ENCODE data around the gene BTN1A1.
A peak's percentile ranks its signal among the peaks of the same experiment; 100 is the strongest.
"Not testable (repeated sequence)": the region's sequence is repeated elsewhere in the genome, so short reads cannot be mapped to it uniquely, and the experiment has no call there.

The BTN1A1 gene, protein sequence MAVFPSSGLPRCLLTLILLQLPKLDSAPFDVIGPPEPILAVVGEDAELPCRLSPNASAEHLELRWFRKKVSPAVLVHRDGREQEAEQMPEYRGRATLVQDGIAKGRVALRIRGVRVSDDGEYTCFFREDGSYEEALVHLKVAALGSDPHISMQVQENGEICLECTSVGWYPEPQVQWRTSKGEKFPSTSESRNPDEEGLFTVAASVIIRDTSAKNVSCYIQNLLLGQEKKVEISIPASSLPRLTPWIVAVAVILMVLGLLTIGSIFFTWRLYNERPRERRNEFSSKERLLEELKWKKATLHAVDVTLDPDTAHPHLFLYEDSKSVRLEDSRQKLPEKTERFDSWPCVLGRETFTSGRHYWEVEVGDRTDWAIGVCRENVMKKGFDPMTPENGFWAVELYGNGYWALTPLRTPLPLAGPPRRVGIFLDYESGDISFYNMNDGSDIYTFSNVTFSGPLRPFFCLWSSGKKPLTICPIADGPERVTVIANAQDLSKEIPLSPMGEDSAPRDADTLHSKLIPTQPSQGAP

GRCh38 chr6:26500102-26500501, at the start of gene BTN1A1:
Gene BTN1A1 (plus strand): TSS chr6:26500303. CDS start chr6:26501287, 984 bp downstream.
- peaks cover 4% of the 10 kb centered on the region for H3K4me1 ChIP-seq (ENCODE audit: control insufficient read depth, insufficient read depth, low read length)
- H3K9ac ChIP-seq (ENCODE audit: low read depth, low read length), result no peak within 1 kb of the TSS
- H3K9me3 ChIP-seq (ENCODE audit: control insufficient read depth, insufficient read depth, low read length), result no peaks in the 10 kb centered on the region
- H3K27me3 ChIP-seq (ENCODE audit: control insufficient read depth, insufficient read depth, low read length), result peaks cover 39% of the 10 kb centered on the region
- peak within 1 kb of the TSS; percentile 60 for H3K4me3 ChIP-seq (ENCODE audit: low read depth, low read length)
- H3K36me3 ChIP-seq (ENCODE audit: control insufficient read depth, insufficient read depth, low read length), result no peaks in the 10 kb centered on the region

DNA sequence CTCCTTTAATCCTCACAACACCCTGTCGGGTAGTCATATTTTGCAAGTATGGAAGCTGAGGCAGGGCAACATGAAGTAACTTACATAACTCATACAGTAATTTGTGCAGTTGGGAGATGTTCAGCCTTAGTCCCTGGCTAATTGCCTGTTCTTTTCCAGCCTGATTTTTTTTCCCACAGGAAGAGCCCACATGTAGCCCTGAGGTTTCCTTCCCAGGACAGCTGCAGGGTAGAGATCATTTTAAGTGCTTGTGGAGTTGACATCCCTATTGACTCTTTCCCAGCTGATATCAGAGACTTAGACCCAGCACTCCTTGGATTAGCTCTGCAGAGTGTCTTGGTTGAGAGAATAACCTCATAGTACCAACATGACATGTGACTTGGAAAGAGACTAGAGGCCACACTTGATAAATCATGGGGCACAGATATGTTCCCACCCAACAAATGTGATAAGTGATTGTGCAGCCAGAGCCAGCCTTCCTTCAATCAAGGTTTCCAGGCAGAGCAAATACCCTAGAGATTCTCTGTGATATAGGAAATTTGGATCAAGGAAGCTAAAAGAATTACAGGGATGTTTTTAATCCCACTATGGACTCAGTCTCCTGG, 47.4 kb upstream of the BTN1A1 start:
- Histone ChIP-seq H3K9me3 (ENCODE audit: control insufficient read depth, insufficient read depth, low read length) (no peaks in the 10 kb centered on the region), H3K36me3 (ENCODE audit: control insufficient read depth, insufficient read depth, low read length) (no peaks in the 10 kb centered on the region), H3K4me1 (ENCODE audit: control insufficient read depth, insufficient read depth, low read length) (peaks cover 2% of the 10 kb centered on the region), H3K9ac (ENCODE audit: low read depth, low read length) (no peak overlapping the region), H3K27me3 (ENCODE audit: control insufficient read depth, insufficient read depth, low read length) (no peaks in the 10 kb centered on the region), H3K4me3 (ENCODE audit: low read depth, low read length) (no peak overlapping the region)

DNA sequence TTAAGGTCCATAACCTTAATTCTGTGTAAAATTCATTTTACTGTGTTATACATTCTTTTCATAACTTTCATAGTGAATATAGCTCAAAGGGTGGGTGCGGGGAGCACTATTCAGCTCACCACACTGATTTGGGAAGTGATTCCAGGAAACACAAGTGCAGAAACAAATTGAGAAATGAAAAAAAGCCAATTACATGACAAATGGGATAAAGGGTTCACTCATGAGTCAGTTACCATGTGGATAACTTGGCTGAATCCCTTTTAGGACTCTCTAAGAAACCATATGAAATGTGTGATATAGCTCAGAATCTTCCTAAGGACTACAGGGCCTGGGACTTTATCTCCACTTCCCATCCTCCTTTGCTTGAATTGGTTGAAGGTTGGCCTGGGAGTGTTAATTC, 45.5 kb upstream of the BTN1A1 start:
- no peak overlapping the region for H3K4me3 ChIP-seq (ENCODE audit: low read depth, low read length)
- H3K9me3 ChIP-seq (ENCODE audit: control insufficient read depth, insufficient read depth, low read length), result no peaks in the 10 kb centered on the region
- H3K9ac ChIP-seq (ENCODE audit: low read depth, low read length), result no peak overlapping the region
- peaks cover 2% of the 10 kb centered on the region for H3K4me1 ChIP-seq (ENCODE audit: control insufficient read depth, insufficient read depth, low read length)
- H3K27me3 ChIP-seq (ENCODE audit: control insufficient read depth, insufficient read depth, low read length), result no peaks in the 10 kb centered on the region
- H3K36me3 ChIP-seq (ENCODE audit: control insufficient read depth, insufficient read depth, low read length), result peaks cover 5% of the 10 kb centered on the region

GRCh38 chr6:26455357-26455970, 44.6 kb upstream of the BTN1A1 start:
- Histone ChIP-seq H3K36me3 (ENCODE audit: control insufficient read depth, insufficient read depth, low read length) (peaks cover 8% of the 10 kb centered on the region), H3K27me3 (ENCODE audit: control insufficient read depth, insufficient read depth, low read length) (no peaks in the 10 kb centered on the region), H3K4me1 (ENCODE audit: control insufficient read depth, insufficient read depth, low read length) (peaks cover 2% of the 10 kb centered on the region), H3K9me3 (ENCODE audit: control insufficient read depth, insufficient read depth, low read length) (no peaks in the 10 kb centered on the region), H3K9ac (ENCODE audit: low read depth, low read length) (no peak overlapping the region), H3K4me3 (ENCODE audit: low read depth, low read length) (no peak overlapping the region)

DNA sequence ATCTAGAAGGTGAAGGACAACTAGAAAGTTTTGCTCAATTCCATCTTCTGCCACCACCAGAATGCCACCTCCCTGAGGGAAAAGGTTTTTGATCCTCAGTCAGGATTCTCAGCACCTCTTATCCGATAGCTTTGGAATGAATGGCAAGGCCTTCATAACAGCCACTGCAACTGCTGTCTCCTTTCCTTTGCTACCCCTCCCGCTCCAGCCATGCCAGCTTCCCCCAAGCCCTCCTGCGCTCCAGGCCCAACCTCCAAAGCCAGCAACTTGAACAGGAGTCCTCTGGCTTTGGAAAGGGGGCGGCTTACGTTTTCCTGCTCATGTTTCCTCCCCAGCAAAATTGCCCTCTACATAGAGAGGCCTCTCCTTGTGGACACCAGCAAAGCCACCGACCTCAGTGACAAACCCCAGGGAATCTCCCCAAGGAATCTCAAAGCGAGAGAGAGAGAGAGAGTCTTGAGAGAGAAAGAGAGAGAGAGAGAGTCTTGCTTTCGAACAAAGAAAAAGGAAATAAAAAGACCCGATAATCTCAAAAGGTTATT, 42.8 kb upstream of the BTN1A1 start:
- no peaks in the 10 kb centered on the region for H3K9me3 ChIP-seq (ENCODE audit: control insufficient read depth, insufficient read depth, low read length)
- peaks cover 8% of the 10 kb centered on the region for H3K36me3 ChIP-seq (ENCODE audit: control insufficient read depth, insufficient read depth, low read length)
- peak overlapping the region; percentile 80 for H3K4me3 ChIP-seq (ENCODE audit: low read depth, low read length)
- H3K9ac ChIP-seq (ENCODE audit: low read depth, low read length), result peak overlapping the region; percentile 62
- H3K4me1 ChIP-seq (ENCODE audit: control insufficient read depth, insufficient read depth, low read length), result peaks cover 2% of the 10 kb centered on the region
- H3K27me3 ChIP-seq (ENCODE audit: control insufficient read depth, insufficient read depth, low read length), result no peaks in the 10 kb centered on the region

GRCh38 chr6:26457806-26458688, 42.1 kb upstream of the BTN1A1 start, which contains the start of gene BTN2A1:
Gene BTN2A1 (plus strand): TSS chr6:26457955. CDS start chr6:26458637, 682 bp downstream.
- H3K36me3 ChIP-seq (ENCODE audit: control insufficient read depth, insufficient read depth, low read length), result peaks cover 10% of the 10 kb centered on the region
- peaks cover 2% of the 10 kb centered on the region for H3K4me1 ChIP-seq (ENCODE audit: control insufficient read depth, insufficient read depth, low read length)
- H3K9ac ChIP-seq (ENCODE audit: low read depth, low read length), result peak within 1 kb of the TSS; percentile 94
- no peaks in the 10 kb centered on the region for H3K9me3 ChIP-seq (ENCODE audit: control insufficient read depth, insufficient read depth, low read length)
- H3K27me3 ChIP-seq (ENCODE audit: control insufficient read depth, insufficient read depth, low read length), result no peaks in the 10 kb centered on the region
- peak within 1 kb of the TSS; percentile 80 for H3K4me3 ChIP-seq (ENCODE audit: low read depth, low read length)

GRCh38 chr6:26459023-26459810, 40.9 kb upstream of the BTN1A1 start:
- H3K9ac ChIP-seq (ENCODE audit: low read depth, low read length), result no peak overlapping the region
- H3K27me3 ChIP-seq (ENCODE audit: control insufficient read depth, insufficient read depth, low read length), result no peaks in the 10 kb centered on the region
- H3K4me3 ChIP-seq (ENCODE audit: low read depth, low read length), result no peak overlapping the region
- H3K36me3 ChIP-seq (ENCODE audit: control insufficient read depth, insufficient read depth, low read length), result peaks cover 17% of the 10 kb centered on the region
- H3K4me1 ChIP-seq (ENCODE audit: control insufficient read depth, insufficient read depth, low read length), result peaks cover 2% of the 10 kb centered on the region
- no peaks in the 10 kb centered on the region for H3K9me3 ChIP-seq (ENCODE audit: control insufficient read depth, insufficient read depth, low read length)

- H3K9me3 ChIP-seq (ENCODE audit: control insufficient read depth, insufficient read depth, low read length); H3K27me3 ChIP-seq (ENCODE audit: control insufficient read depth, insufficient read depth, low read length); H3K4me1 ChIP-seq (ENCODE audit: control insufficient read depth, insufficient read depth, low read length); H3K4me3 ChIP-seq (ENCODE audit: low read depth, low read length); H3K9ac ChIP-seq (ENCODE audit: low read depth, low read length): not testable (repeated sequence)
- peaks cover 24% of the 10 kb centered on the region for H3K36me3 ChIP-seq (ENCODE audit: control insufficient read depth, insufficient read depth, low read length)
Measured at GRCh38 chr6:26461353-26461752, 38.8 kb upstream of the BTN1A1 start.

DNA sequence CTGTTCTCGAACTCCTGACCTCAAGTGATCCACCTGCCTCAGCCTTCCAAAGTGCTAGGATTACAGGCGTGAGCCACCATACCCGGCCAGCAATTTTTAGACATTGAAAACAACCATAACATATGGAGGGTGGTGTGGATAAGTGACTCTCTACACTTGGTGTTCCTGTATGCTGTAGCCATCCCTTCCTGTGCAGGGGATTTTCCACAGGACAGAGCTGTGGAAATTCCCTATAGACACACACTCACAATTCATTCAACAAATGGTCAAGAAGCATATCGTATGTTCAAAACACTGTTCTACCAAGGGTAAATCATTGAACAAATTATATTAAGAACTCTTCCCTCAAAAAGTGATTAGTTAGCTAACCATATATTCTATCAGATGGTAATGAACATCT, 36.1 kb upstream of the BTN1A1 start:
- no peaks in the 10 kb centered on the region for H3K4me1 ChIP-seq (ENCODE audit: control insufficient read depth, insufficient read depth, low read length)
- H3K9ac ChIP-seq (ENCODE audit: low read depth, low read length), result no peak overlapping the region
- peaks cover 35% of the 10 kb centered on the region for H3K36me3 ChIP-seq (ENCODE audit: control insufficient read depth, insufficient read depth, low read length)
- H3K9me3 ChIP-seq (ENCODE audit: control insufficient read depth, insufficient read depth, low read length), result no peaks in the 10 kb centered on the region
- no peaks in the 10 kb centered on the region for H3K27me3 ChIP-seq (ENCODE audit: control insufficient read depth, insufficient read depth, low read length)
- no peak overlapping the region for H3K4me3 ChIP-seq (ENCODE audit: low read depth, low read length)

- Histone ChIP-seq H3K9me3 (ENCODE audit: control insufficient read depth, insufficient read depth, low read length) (no peaks in the 10 kb centered on the region), H3K4me3 (ENCODE audit: low read depth, low read length) (no peak overlapping the region), H3K36me3 (ENCODE audit: control insufficient read depth, insufficient read depth, low read length) (peaks cover 31% of the 10 kb centered on the region), H3K27me3 (ENCODE audit: control insufficient read depth, insufficient read depth, low read length) (no peaks in the 10 kb centered on the region), H3K4me1 (ENCODE audit: control insufficient read depth, insufficient read depth, low read length) (no peaks in the 10 kb centered on the region), H3K9ac (ENCODE audit: low read depth, low read length) (no peak overlapping the region)
Measured at GRCh38 chr6:26464416-26465131, 35.5 kb upstream of the BTN1A1 start.

All from iPS-15b (cell line).